Loucy (cell line): ENCODE measurements around the gene XXYLT1.
"Not testable (repeated sequence)": the region's sequence is repeated elsewhere in the genome, so short reads cannot be mapped to it uniquely, and the experiment has no call there.

Experiments used
- H2AFZ ChIP-seq: fragments of 200-600 bp; sonication (generic); 2 replicates; pipeline ENCODE4 v1.6.0; 2016; ENCODE audit warnings: antibody characterized with exemption, mild to moderate bottlenecking, low read length, moderate library complexity
- H3F3A ChIP-seq: fragments of 200-600 bp; 2 replicates; pipeline ENCODE4 v1.6.0; 2016; ENCODE audit warnings: antibody characterized with exemption, low read depth, mild to moderate bottlenecking
- H3K27me3 ChIP-seq: fragments of 200-600 bp; sonication (generic); 2 replicates; pipeline ENCODE4 v1.6.1; 2014; ENCODE audit warnings: low read length, mild to moderate bottlenecking; ENCODE audit not compliant: insufficient read depth, poor library complexity, severe bottlenecking
- H3K36me3 ChIP-seq: fragments of 200-600 bp; sonication (generic); 2 replicates; pipeline ENCODE4 v1.6.1; 2016; ENCODE audit warnings: low read length; ENCODE audit not compliant: insufficient read depth
- H3K4me1 ChIP-seq: fragments of 200-600 bp; sonication (generic); 2 replicates; pipeline ENCODE4 v1.5.1; 2014; ENCODE audit warnings: low read length, mild to moderate bottlenecking; ENCODE audit not compliant: insufficient read depth, poor library complexity, severe bottlenecking
- H3K4me2 ChIP-seq: fragments of 200-600 bp; sonication (generic); 2 replicates; pipeline ENCODE4 v1.6.0; 2014; ENCODE audit warnings: antibody characterized with exemption, low read length, low read depth, mild to moderate bottlenecking; ENCODE audit not compliant: poor library complexity, severe bottlenecking
- H3K4me3 ChIP-seq: fragments of 200-600 bp; sonication (generic); 2 replicates; pipeline ENCODE4 v1.5.1; 2014; ENCODE audit warnings: low read length, mild to moderate bottlenecking, mixed read lengths; ENCODE audit not compliant: poor library complexity, severe bottlenecking
- H3K79me2 ChIP-seq: fragments of 200-600 bp; sonication (generic); 2 replicates; pipeline ENCODE4 v1.6.1; 2014; ENCODE audit warnings: low read length; ENCODE audit not compliant: insufficient read depth
- H3K9ac ChIP-seq: fragments of 200-600 bp; sonication (generic); 2 replicates; pipeline ENCODE4 v1.6.0; 2014; ENCODE audit warnings: mild to moderate bottlenecking, low read depth, low read length, moderate library complexity; ENCODE audit not compliant: poor library complexity, severe bottlenecking
- H3K9me2 ChIP-seq: fragments of 200-600 bp; sonication (generic); replicated peaks from 2 replicates; pipeline ENCODE4 v1.6.1; 2016; ENCODE audit warnings: low read depth, low read length, mixed read lengths
- H3K9me3 ChIP-seq: fragments of 200-600 bp; sonication (generic); 2 replicates; pipeline ENCODE4 v1.6.1; 2014; ENCODE audit warnings: mild to moderate bottlenecking, antibody characterized with exemption, low read length, low read depth; ENCODE audit not compliant: insufficient read depth
- H4K20me1 ChIP-seq: fragments of 200-600 bp; sonication (generic); 2 replicates; pipeline ENCODE4 v1.6.0; 2014; ENCODE audit warnings: antibody characterized with exemption, low read length, mild to moderate bottlenecking; ENCODE audit not compliant: insufficient read depth, poor library complexity, severe bottlenecking
- EZH2phosphoT487 ChIP-seq: fragments of 200-600 bp; IDR thresholded peaks from 2 replicates; pipeline ENCODE4 v1.6.1; 2018; ENCODE audit warnings: antibody characterized with exemption, mild to moderate bottlenecking, moderate library complexity, borderline replicate concordance
- TF ChIP-seq, protein P1 (sequence below): fragments of 200-600 bp; sonication (generic); conservative IDR thresholded peaks from 2 replicates; pipeline ENCODE4 v1.5.1; 2014; ENCODE audit warnings: mild to moderate bottlenecking, antibody characterized with exemption, low read length

Gene XXYLT1

GRCh38 chr3:195187609-195188425, 83.1 kb downstream of the XXYLT1 start:
- H3K4me3 ChIP-seq, result no peak overlapping the region
- no peak overlapping the region for H2AFZ ChIP-seq
- H3K79me2 ChIP-seq, result peaks cover 43% of the 10 kb centered on the region
- H3K9ac ChIP-seq, result no peak overlapping the region
- peaks cover 21% of the 10 kb centered on the region for H3K9me3 ChIP-seq
- no peaks in the 10 kb centered on the region for H3K9me2 ChIP-seq
- H4K20me1 ChIP-seq, result peaks cover 5% of the 10 kb centered on the region
- peaks cover 20% of the 10 kb centered on the region for H3K27me3 ChIP-seq
- peaks cover 8% of the 10 kb centered on the region for H3K36me3 ChIP-seq
- TF ChIP-seq, protein P1, sequence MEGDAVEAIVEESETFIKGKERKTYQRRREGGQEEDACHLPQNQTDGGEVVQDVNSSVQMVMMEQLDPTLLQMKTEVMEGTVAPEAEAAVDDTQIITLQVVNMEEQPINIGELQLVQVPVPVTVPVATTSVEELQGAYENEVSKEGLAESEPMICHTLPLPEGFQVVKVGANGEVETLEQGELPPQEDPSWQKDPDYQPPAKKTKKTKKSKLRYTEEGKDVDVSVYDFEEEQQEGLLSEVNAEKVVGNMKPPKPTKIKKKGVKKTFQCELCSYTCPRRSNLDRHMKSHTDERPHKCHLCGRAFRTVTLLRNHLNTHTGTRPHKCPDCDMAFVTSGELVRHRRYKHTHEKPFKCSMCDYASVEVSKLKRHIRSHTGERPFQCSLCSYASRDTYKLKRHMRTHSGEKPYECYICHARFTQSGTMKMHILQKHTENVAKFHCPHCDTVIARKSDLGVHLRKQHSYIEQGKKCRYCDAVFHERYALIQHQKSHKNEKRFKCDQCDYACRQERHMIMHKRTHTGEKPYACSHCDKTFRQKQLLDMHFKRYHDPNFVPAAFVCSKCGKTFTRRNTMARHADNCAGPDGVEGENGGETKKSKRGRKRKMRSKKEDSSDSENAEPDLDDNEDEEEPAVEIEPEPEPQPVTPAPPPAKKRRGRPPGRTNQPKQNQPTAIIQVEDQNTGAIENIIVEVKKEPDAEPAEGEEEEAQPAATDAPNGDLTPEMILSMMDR, result no peak
- no peak overlapping the region for H3K4me2 ChIP-seq
- H3K4me1 ChIP-seq, result peaks cover 7% of the 10 kb centered on the region
- H3F3A ChIP-seq, result no peaks in the 10 kb centered on the region

- not testable (repeated sequence) for H3K9me2 ChIP-seq, H3F3A ChIP-seq, H3K4me2 ChIP-seq, H3K27me3 ChIP-seq, H2AFZ ChIP-seq, H4K20me1 ChIP-seq, H3K36me3 ChIP-seq, H3K9ac ChIP-seq, H3K4me3 ChIP-seq
- peaks cover 36% of the 10 kb centered on the region for H3K79me2 ChIP-seq
- H3K4me1 ChIP-seq, result peaks cover 18% of the 10 kb centered on the region
- peaks cover 11% of the 10 kb centered on the region for H3K9me3 ChIP-seq
Observed at GRCh38 chr3:195186710-195187047, 84.3 kb downstream of the XXYLT1 start.

DNA sequence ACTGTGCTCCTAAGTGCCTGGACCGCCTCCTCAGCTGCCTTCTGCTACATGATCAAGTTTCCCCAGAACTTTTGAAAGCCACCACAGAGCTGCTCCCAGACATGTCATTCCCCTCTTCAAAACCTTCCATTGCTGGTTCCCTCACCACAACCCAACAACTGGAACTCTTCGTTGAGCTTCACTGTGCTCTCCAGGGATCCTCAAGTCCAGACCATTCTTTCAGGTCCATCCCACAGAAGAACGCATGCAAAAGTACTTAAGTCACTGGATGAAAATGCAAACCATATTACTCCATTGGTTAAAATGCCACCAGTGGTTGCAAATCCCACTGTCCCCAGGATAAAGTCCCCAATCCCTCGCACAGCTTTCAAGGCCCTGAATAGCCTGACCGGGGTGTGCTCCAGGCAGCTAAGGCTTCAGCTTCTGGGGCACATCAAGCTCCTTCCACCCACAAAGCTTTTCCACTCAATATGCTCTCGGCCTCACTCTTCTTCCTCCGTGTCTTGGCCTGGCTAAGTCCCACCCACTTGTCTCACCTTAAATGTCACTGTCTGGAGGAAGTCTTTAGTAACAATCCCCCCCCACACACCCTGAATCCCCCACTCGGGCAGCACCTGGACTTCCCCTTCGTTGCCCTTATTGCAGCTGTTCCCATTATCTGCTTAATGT, 84.8 kb downstream of the XXYLT1 start:
- Histone ChIP-seq H2AFZ (no peak overlapping the region), H3K9me3 (peaks cover 6% of the 10 kb centered on the region), H3K36me3 (peaks cover 6% of the 10 kb centered on the region; the same call in 1 of the 2 replicates), H3K27me3 (peaks cover 4% of the 10 kb centered on the region), H3K4me3 (no peak overlapping the region), H3F3A (no peaks in the 10 kb centered on the region), H3K9ac (no peak overlapping the region), H3K79me2 (peaks cover 37% of the 10 kb centered on the region), H4K20me1 (no peaks in the 10 kb centered on the region), H3K9me2 (no peaks in the 10 kb centered on the region), H3K4me2 (no peak overlapping the region), H3K4me1 (peaks cover 22% of the 10 kb centered on the region)
- TF ChIP-seq, protein P1, result no peak
- TF ChIP-seq EZH2phosphoT487, result no peak
